Measurements from ENCODE around the gene ATP11A.

DNA sequence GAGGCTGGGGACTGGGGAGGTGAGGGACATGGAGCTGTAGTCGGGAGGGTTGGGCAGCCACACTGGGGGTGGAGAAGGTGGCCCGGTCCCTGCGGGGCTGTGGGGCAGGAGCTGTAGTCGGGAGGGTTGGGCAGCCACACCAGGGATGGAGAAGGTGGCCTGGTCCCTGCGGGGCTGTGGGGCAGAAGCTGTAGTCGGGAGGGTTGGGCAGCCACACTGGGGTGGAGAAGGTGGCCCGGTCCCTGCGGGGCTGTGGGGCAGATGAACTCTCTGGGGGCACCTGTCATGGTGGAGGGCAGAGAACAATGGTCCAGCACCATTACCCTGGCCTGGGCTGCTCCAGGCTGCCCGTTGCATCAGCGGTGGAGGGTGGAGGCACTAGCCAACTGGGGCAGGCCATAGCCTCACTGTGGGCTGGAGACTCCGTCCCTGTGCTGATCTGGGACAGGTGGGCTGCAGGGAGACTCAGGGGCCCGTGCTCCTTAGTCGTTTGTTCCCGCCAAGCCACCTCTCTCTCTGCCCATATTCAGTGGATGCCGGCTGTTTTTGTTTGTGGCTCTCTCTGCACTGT lies 51.4 kb downstream of the ATP11A start:
- TF ChIP-seq POLR2A (IDR thresholded peaks at IDR 0.05; ENCODE audit: low read depth, low read length): no peak
- no peak for TF ChIP-seq POLR2AphosphoS5 (IDR thresholded peaks at IDR 0.05; ENCODE audit: insufficient read depth, low read depth, low read length)
- no peak for TF ChIP-seq CTCF (IDR thresholded peaks at IDR 0.05; ENCODE audit: extremely low read depth in 1 of 2, insufficient read depth in 1 of 2, low read depth in 1 of 2, low read length in 2 of 2)
- no peak for TF ChIP-seq MYC (IDR thresholded peaks at IDR 0.05; ENCODE audit: low read depth, low read length)
- TF ChIP-seq MAX (IDR thresholded peaks at IDR 0.05; ENCODE audit: insufficient read depth, insufficient read length): no peak
- no peak for TF ChIP-seq EZH2 (IDR thresholded peaks at IDR 0.05; ENCODE audit: borderline replicate concordance, low read depth, low read length, severe bottlenecking)
- no peak for TF ChIP-seq JUN (IDR thresholded peaks at IDR 0.05; ENCODE audit: borderline replicate concordance, insufficient read depth, insufficient read length, low read depth)
- no peak for TF ChIP-seq FOS (IDR thresholded peaks at IDR 0.05; ENCODE audit: borderline replicate concordance, insufficient read depth, low read length)
- no peak for TF ChIP-seq GATA2 (IDR thresholded peaks at IDR 0.05; ENCODE audit: insufficient read depth, insufficient read length, low read depth, low read length)

All from endothelial cell of umbilical vein (primary cell).